ENCODE measurements around the gene PRKAG2.

- no peak for TF ChIP-seq CTCF (IDR thresholded peaks at IDR 0.05; ENCODE audit: low read length)
- no peak for TF ChIP-seq EZH2 (IDR thresholded peaks at IDR 0.05; ENCODE audit: borderline replicate concordance, low read length)
These were observed 44.3 kb downstream of the PRKAG2 start for GRCh38 chr7:151832656-151833055.

All from OCI-LY1 (cell line).